T47D (cell line): Measurements from ENCODE around the gene RLF.

Experiments used
- DNase-seq, 2 experiments: peaks; one replicate each; pipeline versions ENCODE4 v3.0.0 to v3.0.0-alpha.2; 2011 to 2012; ENCODE audit warnings: low read depth in 1 of 2, low spot score in 1 of 2
- JUND ChIP-seq: IDR thresholded peaks from 2 replicates; pipeline ENCODE4 v1.6.1; 2012; ENCODE audit warnings: low read depth
- in situ Hi-C: cut with HindIII; loops from 2 replicates; pipeline ENCODE4 v1.10.0; 2016; ENCODE audit warnings: low sequenced_read_pairs, low pct_unique_long_range_greater_than_20kb

Gene RLF

GRCh38 chr1:40252601-40253000, 91.4 kb downstream of the RLF start:
- TF ChIP-seq JUND, result no peak
- no peak for DNase-seq
- in situ Hi-C loops, result no loop called here

- no peak for TF ChIP-seq JUND
- in situ Hi-C loops, result no loop called here
- no peak for DNase-seq
Observed at GRCh38 chr1:40255231-40255630, 94.0 kb downstream of the RLF start.

GRCh38 chr1:40256401-40257084, 95.4 kb downstream of the RLF start:
- in situ Hi-C loops, result no loop called here

GRCh38 chr1:40257313-40257687, 96.1 kb downstream of the RLF start:
- DNase-seq, result no peak
- TF ChIP-seq JUND, result no peak
- in situ Hi-C loops, result no loop called here

More at GRCh38 chr1:40256401-40257084, 95.4 kb downstream of the RLF start:
- TF ChIP-seq JUND, result no peak
- no peak for DNase-seq

- in situ Hi-C loops, result no loop called here
- TF ChIP-seq JUND, result no peak
- peak; percentile 27 to 98 for DNase-seq
Observed at GRCh38 chr1:40257688-40258444, 96.7 kb downstream of the RLF start, which contains the start of gene ZMPSTE24. TSS of gene ZMPSTE24 (plus strand) at chr1:40258236. CDS start at chr1:40258272, 36 bp downstream.

- in situ Hi-C loops, result no loop called here
- no peak for TF ChIP-seq JUND
- no peak for DNase-seq
Observed at GRCh38 chr1:40258445-40258769, 97.2 kb downstream of the RLF start.

GRCh38 chr1:40264354-40264781, 103.2 kb downstream of the RLF start:
- TF ChIP-seq JUND, result no peak
- in situ Hi-C loops, result no loop called here
- DNase-seq, result no peak

GRCh38 chr1:40265298-40265697, 104.1 kb downstream of the RLF start:
- TF ChIP-seq JUND, result no peak
- in situ Hi-C loops, result no loop called here
- DNase-seq, result no peak

- TF ChIP-seq JUND, result no peak
- in situ Hi-C loops, result no loop called here
- DNase-seq, result no peak
Observed at GRCh38 chr1:40265919-40266318, 104.7 kb downstream of the RLF start.

- TF ChIP-seq JUND, result no peak
- DNase-seq, result no peak
- in situ Hi-C loops, result no loop called here
Observed at GRCh38 chr1:40266786-40267535, 105.8 kb downstream of the RLF start.

GRCh38 chr1:40267767-40268187, 106.6 kb downstream of the RLF start:
- no peak for DNase-seq
- in situ Hi-C loops, result no loop called here
- no peak for TF ChIP-seq JUND

GRCh38 chr1:40268211-40268610, 107.0 kb downstream of the RLF start:
- DNase-seq, result no peak
- TF ChIP-seq JUND, result no peak
- in situ Hi-C loops, result no loop called here
